GM21526 (cell line): Measurements from ENCODE around the gene HSF5.
"Not testable (repeated sequence)": the region's sequence is repeated elsewhere in the genome, so short reads cannot be mapped to it uniquely, and the experiment has no call there.

ENCODE experiments used
- ATAC-seq: cut with Tn5 transposase; IDR thresholded peaks from one replicate; pipeline ENCODE4 v1.9.1; 2021; ENCODE audit warnings: moderate library complexity; ENCODE audit not compliant: unreplicated experiment, low FRiP score

Gene HSF5

GRCh38 chr17:58484600-58484999 is 3.6 kb downstream of the HSF5 start:
- no peak for ATAC-seq

GRCh38 chr17:58481798-58482197 is 6.4 kb downstream of the HSF5 start:
- not testable (repeated sequence) for ATAC-seq

GRCh38 chr17:58480090-58480489 is 8.1 kb downstream of the HSF5 start:
- no peak for ATAC-seq

GRCh38 chr17:58476812-58477211 is 11.4 kb downstream of the HSF5 start:
- no peak for ATAC-seq

GRCh38 chr17:58475985-58476384 is 12.2 kb downstream of the HSF5 start:
- ATAC-seq, result no peak

- no peak for ATAC-seq
Measured at GRCh38 chr17:58470356-58470755, 17.9 kb downstream of the HSF5 start.

GRCh38 chr17:58468944-58469343 is 19.3 kb downstream of the HSF5 start:
- ATAC-seq, result no peak

- no peak for ATAC-seq
Measured at GRCh38 chr17:58455491-58455890, 32.7 kb downstream of the HSF5 start.

- ATAC-seq, result no peak
Measured at GRCh38 chr17:58452738-58453137, 35.5 kb downstream of the HSF5 start.

- no peak for ATAC-seq
Measured at GRCh38 chr17:58447039-58447975, 40.9 kb downstream of the HSF5 start.

- ATAC-seq, result no peak
Measured at GRCh38 chr17:58446086-58446485, 42.1 kb downstream of the HSF5 start.

- no peak for ATAC-seq
Measured at GRCh38 chr17:58436805-58437239, 51.4 kb downstream of the HSF5 start.

- no peak for ATAC-seq
Measured at GRCh38 chr17:58436245-58436644, 52.0 kb downstream of the HSF5 start.

- no peak for ATAC-seq
Measured at GRCh38 chr17:58432806-58433573, 55.2 kb downstream of the HSF5 start.

- ATAC-seq, result no peak
Measured at GRCh38 chr17:58427807-58428206, 60.4 kb downstream of the HSF5 start.

GRCh38 chr17:58421711-58422110 is 66.5 kb downstream of the HSF5 start:
- no peak for ATAC-seq

GRCh38 chr17:58420827-58421226 is 67.4 kb downstream of the HSF5 start:
- no peak for ATAC-seq

- ATAC-seq, result peak; percentile 94
Measured at GRCh38 chr17:58417300-58418092, 70.7 kb downstream of the HSF5 start, which contains the start of gene RNF43. RNF43 (minus strand) TSS chr17:58417534; CDS start chr17:58415577, 1,957 bp downstream.

GRCh38 chr17:58416937-58417299 is 71.3 kb downstream of the HSF5 start:
- ATAC-seq, result no peak

GRCh38 chr17:58416396-58416795 is 71.8 kb downstream of the HSF5 start:
- no peak for ATAC-seq
